Adrenal gland (tissue), 5 donors: ENCODE measurements around the gene CXorf66.

Experiments used
- CTCF ChIP-seq, 6 experiments: fragments of 450-650 bp in 4 of 6; fragments of 200-600 bp in 2 of 6; sonication (generic) in 1 of 6; IDR thresholded peaks; 1 replicate in 5 of 6; 2 replicates in 1 of 6; pipeline versions ENCODE4 v1.5.1 to v1.8.0; 2016 to 2021; ENCODE audit warnings: antibody characterized with exemption in 6 of 6, mild to moderate bottlenecking in 2 of 6, moderate library complexity in 1 of 6
- POLR2A ChIP-seq, 2 donors: fragments of 450-650 bp; IDR thresholded peaks; one replicate each; pipeline ENCODE4 v1.6.1; 2017; ENCODE audit warnings: antibody characterized with exemption in 2 of 2, mild to moderate bottlenecking in 2 of 2, moderate library complexity in 1 of 2
- donor health status: DM: no; HTN: no; CAD: no.

GRCh38 chrX:139920316-139920715 lies 45.0 kb downstream of the CXorf66 start:
- TF ChIP-seq CTCF (IDR thresholded peaks at IDR 0.05) (no peak), POLR2A (IDR thresholded peaks at IDR 0.05) (no peak)
